ENCODE results near the gene ZNF324B.
"Not testable (repeated sequence)": the region's sequence is repeated elsewhere in the genome, so short reads cannot be mapped to it uniquely, and the experiment has no call there.

The ZNF324B gene

GRCh38 chr19:58451358-58452101 lies at the start of gene ZNF324B:
Gene ZNF324B, plus strand, starts transcription at chr19:58451622. Its CDS starts 2,080 bp downstream, at chr19:58453702.
- DNase-seq: peak; percentile 99

- no peak for DNase-seq
Measured at GRCh38 chr19:58401840-58402421, 49.5 kb upstream of the ZNF324B start.

GRCh38 chr19:58403920-58404478 lies 47.4 kb upstream of the ZNF324B start:
- not testable (repeated sequence) for DNase-seq

GRCh38 chr19:58406818-58407657 lies 44.4 kb upstream of the ZNF324B start:
- peak; percentile 24 for DNase-seq

- peak; percentile 49 for DNase-seq
Measured at GRCh38 chr19:58407658-58408151, 43.7 kb upstream of the ZNF324B start.

GRCh38 chr19:58408152-58409009 lies 43.0 kb upstream of the ZNF324B start, which contains the start of gene ZNF584:
Gene ZNF584, plus strand, starts transcription at chr19:58408649. Its CDS starts 499 bp downstream, at chr19:58409148.
- peak; percentile 99 for DNase-seq

GRCh38 chr19:58409010-58409790 lies 42.2 kb upstream of the ZNF324B start:
- peak; percentile 61 for DNase-seq

- no peak for DNase-seq
Measured at GRCh38 chr19:58416604-58417003, 34.8 kb upstream of the ZNF324B start.

- DNase-seq: no peak
Measured at GRCh38 chr19:58417071-58417470, 34.4 kb upstream of the ZNF324B start.

- DNase-seq: no peak
Measured at GRCh38 chr19:58428617-58429016, 22.8 kb upstream of the ZNF324B start.

- no peak for DNase-seq
Measured at GRCh38 chr19:58429745-58430144, 21.7 kb upstream of the ZNF324B start.

GRCh38 chr19:58434217-58434616 lies 17.2 kb upstream of the ZNF324B start:
- no peak for DNase-seq

- DNase-seq: peak; percentile 99
Measured at GRCh38 chr19:58439576-58440554, 11.6 kb upstream of the ZNF324B start, which contains the start of gene ZNF132. Gene ZNF132, minus strand, starts transcription at chr19:58440153. Its CDS starts 332 bp downstream, at chr19:58439821.

GRCh38 chr19:58440556-58440955 lies 10.9 kb upstream of the ZNF324B start:
- DNase-seq: no peak

GRCh38 chr19:58442986-58443385 lies 8.4 kb upstream of the ZNF324B start:
- DNase-seq: not testable (repeated sequence)

- DNase-seq: not testable (repeated sequence)
Measured at GRCh38 chr19:58448860-58449259, 2.6 kb upstream of the ZNF324B start.

- not testable (repeated sequence) for DNase-seq
Measured at GRCh38 chr19:58449980-58450379, 1.4 kb upstream of the ZNF324B start.

- no peak for DNase-seq
Measured at GRCh38 chr19:58450856-58451357, 515 bp upstream of the ZNF324B start.

- DNase-seq: no peak
Measured at GRCh38 chr19:58453743-58454142, 2.3 kb downstream of the ZNF324B start.
